ENCODE data around the gene MYO7A. TPM values are rescaled to one million over a fixed set of nuclear protein-coding genes. Genes with fewer than 3 reads are reported as not detected.

MYO7A gene
- total RNA-seq, 2 donors from 2014 or later = 15.2 to 22.7 TPM

GRCh38 chr11:77262803-77263202 is 134.8 kb downstream of the MYO7A start:
- Histone ChIP-seq H3K27me3 (replicated peaks; ENCODE audit: insufficient read depth) (no peaks in the 10 kb centered on the region), H3K27ac (no peak overlapping the region), H3K36me3 (no peaks in the 10 kb centered on the region), H3K4me3 (no peak overlapping the region), H3K4me1 (ENCODE audit: control insufficient read depth in 1 of 2, low read depth in 2 of 2) (no peaks in the 10 kb centered on the region), H3K9me3 (peaks cover 9% of the 10 kb centered on the region)
- DNase-seq (ENCODE audit: low spot score) (no peak), ATAC-seq (ENCODE audit: insufficient number of reproducible peaks, low FRiP score, low read depth) (no peak)
- no peak for TF ChIP-seq CTCF (IDR thresholded peaks at IDR 0.05)

Other genes with a start within 250 kb of the MYO7A start
- gene B3GNT6, start 93.8 kb upstream of the MYO7A start, total RNA-seq = 1 to 10 TPM in 1 of 2 donors, not detected in 1; 1.4 TPM
- gene CAPN5, start 61.3 kb upstream of the MYO7A start, total RNA-seq = 10 to 100 TPM in 1 of 2 donors, 1 to 10 TPM in 1; 9.5 to 20.8 TPM
- not detected for gene OMP, start 25.4 kb upstream of the MYO7A start, total RNA-seq
- gene GDPD4, start 173.4 kb downstream of the MYO7A start, total RNA-seq = not detected

Measured in thoracic aorta (tissue), 2 donors.